B cell (primary cell): ENCODE results near the gene NRP1.

Source experiments
- EZH2 ChIP-seq: IDR thresholded peaks from 2 replicates; pipeline ENCODE4 v1.6.1; 2012; ENCODE audit warnings: borderline replicate concordance, low read depth, mild to moderate bottlenecking, moderate library complexity, low read length; ENCODE audit not compliant: insufficient read depth, poor library complexity, severe bottlenecking
- TF ChIP-seq, protein P1 (sequence below): fragments of 200-600 bp; IDR thresholded peaks from one replicate; pipeline ENCODE4 v1.8.0; 2022; ENCODE audit warnings: antibody characterized with exemption, mild to moderate bottlenecking

DNA sequence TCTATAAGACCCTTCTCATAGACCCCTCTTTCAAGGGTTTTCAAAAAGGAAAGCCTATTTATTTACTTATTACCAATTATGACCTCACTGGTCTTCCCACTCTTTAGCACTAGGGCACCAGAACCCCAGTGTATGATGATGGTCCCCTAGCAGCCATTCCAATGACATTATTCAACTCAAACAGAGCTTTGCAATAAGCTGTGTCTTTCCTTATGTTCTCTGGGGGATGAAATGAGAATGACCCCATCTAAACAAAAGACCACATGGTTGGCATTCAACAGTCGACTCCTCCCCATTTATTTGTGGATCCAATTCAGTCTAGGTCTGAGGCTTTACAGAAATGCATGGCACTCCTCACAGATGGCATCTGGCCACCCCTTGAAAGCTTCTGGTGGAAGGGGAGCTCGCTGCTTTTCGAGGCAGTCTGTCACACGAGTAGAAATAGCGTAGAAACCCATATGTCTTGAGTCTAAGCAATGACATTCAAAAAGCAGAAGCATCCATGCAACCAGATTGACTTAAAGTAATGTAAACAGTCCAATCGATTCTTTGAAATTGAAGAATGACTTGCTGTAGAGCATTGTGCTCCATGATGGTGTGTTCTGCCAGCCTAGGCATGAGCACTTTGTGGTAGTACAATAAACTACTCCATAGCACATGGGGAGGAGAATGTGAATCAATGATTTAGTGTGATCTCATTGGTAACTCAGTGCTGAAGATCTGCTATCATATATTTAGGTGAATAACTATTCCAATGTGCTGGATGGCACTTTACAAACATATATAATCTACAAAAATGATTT lies 29.8 kb downstream of the NRP1 start:
- TF ChIP-seq, protein P1, sequence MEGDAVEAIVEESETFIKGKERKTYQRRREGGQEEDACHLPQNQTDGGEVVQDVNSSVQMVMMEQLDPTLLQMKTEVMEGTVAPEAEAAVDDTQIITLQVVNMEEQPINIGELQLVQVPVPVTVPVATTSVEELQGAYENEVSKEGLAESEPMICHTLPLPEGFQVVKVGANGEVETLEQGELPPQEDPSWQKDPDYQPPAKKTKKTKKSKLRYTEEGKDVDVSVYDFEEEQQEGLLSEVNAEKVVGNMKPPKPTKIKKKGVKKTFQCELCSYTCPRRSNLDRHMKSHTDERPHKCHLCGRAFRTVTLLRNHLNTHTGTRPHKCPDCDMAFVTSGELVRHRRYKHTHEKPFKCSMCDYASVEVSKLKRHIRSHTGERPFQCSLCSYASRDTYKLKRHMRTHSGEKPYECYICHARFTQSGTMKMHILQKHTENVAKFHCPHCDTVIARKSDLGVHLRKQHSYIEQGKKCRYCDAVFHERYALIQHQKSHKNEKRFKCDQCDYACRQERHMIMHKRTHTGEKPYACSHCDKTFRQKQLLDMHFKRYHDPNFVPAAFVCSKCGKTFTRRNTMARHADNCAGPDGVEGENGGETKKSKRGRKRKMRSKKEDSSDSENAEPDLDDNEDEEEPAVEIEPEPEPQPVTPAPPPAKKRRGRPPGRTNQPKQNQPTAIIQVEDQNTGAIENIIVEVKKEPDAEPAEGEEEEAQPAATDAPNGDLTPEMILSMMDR, result no peak
- TF ChIP-seq EZH2, result no peak
